Karpas-422 (cell line): ENCODE results near the gene WASHC2A. TPM values are rescaled to one million over a fixed set of nuclear protein-coding genes. Genes with fewer than 3 reads are reported as not detected.
"Not testable (repeated sequence)": the region's sequence is repeated elsewhere in the genome, so short reads cannot be mapped to it uniquely, and the experiment has no call there.

Source experiments
- DNase-seq: peaks from one replicate; pipeline ENCODE4 v3.0.0-alpha.2; 2015
- H2AFZ ChIP-seq: fragments of 200-600 bp; sonication (generic); 2 replicates; pipeline ENCODE4 v1.6.1; 2014; ENCODE audit warnings: antibody characterized with exemption, low read length, mixed read lengths
- H3K27ac ChIP-seq: fragments of 200-600 bp; sonication (generic); 2 replicates; pipeline ENCODE4 v1.5.1; 2014; ENCODE audit warnings: mild to moderate bottlenecking, low read length, moderate library complexity
- H3K27me3 ChIP-seq: fragments of 200-600 bp; sonication (generic); 2 replicates; pipeline ENCODE4 v1.6.1; 2014; ENCODE audit warnings: low read length, mixed read lengths
- H3K36me3 ChIP-seq: fragments of 200-600 bp; sonication (generic); 2 replicates; pipeline ENCODE4 v1.6.1; 2014; ENCODE audit warnings: low read length, mixed read lengths; ENCODE audit not compliant: insufficient read depth
- H3K4me1 ChIP-seq: fragments of 200-600 bp; sonication (generic); 2 replicates; pipeline ENCODE4 v1.6.1; 2014; ENCODE audit warnings: mild to moderate bottlenecking, low read length, mixed read lengths
- H3K4me2 ChIP-seq: fragments of 200-600 bp; sonication (generic); 2 replicates; pipeline ENCODE4 v1.6.1; 2014; ENCODE audit warnings: low read length, low read depth, mild to moderate bottlenecking; ENCODE audit not compliant: poor library complexity, severe bottlenecking
- H3K4me3 ChIP-seq: fragments of 200-600 bp; sonication (generic); 2 replicates; pipeline ENCODE4 v1.5.1; 2014; ENCODE audit warnings: mild to moderate bottlenecking, antibody characterized with exemption, low read length, mixed read lengths
- H3K79me2 ChIP-seq: fragments of 200-600 bp; sonication (generic); 2 replicates; pipeline ENCODE4 v1.6.1; 2014; ENCODE audit warnings: mild to moderate bottlenecking, low read length, mixed read lengths
- H3K9ac ChIP-seq: fragments of 200-600 bp; sonication (generic); 2 replicates; pipeline ENCODE4 v1.6.0; 2014; ENCODE audit warnings: low read length
- H3K9me2 ChIP-seq: fragments of 200-600 bp; sonication (generic), shearing (Covaris generic); replicated peaks from 2 replicates; pipeline ENCODE4 v1.6.0; 2014; ENCODE audit warnings: mild to moderate bottlenecking, low read length, moderate library complexity; ENCODE audit not compliant: insufficient read depth
- H3K9me3 ChIP-seq: fragments of 300-700, 200-600 bp; sonication (generic); 2 replicates; pipeline ENCODE4 v1.6.1; 2014; ENCODE audit warnings: low read length, mixed read lengths
- H4K20me1 ChIP-seq: fragments of 200-600 bp; sonication (generic); 2 replicates; pipeline ENCODE4 v1.6.1; 2014; ENCODE audit warnings: mild to moderate bottlenecking, antibody characterized with exemption, low read length, low read depth; ENCODE audit not compliant: insufficient read depth
- total RNA-seq: library from RNA; depleted of rRNA; stranded (reverse); fragments of >200 nt; shearing (Covaris generic); gene quantifications from 2 replicates; pipeline ENCODE4 v1.2.3, GENCODE V29; 2014; ENCODE audit warnings: low replicate concordance

The WASHC2A gene
- total RNA-seq, 1 experiment from 2014 or later, result 24.8 TPM

GRCh38 chr10:50112419-50113112 is 44.8 kb downstream of the WASHC2A start:
- not testable (repeated sequence) for DNase-seq, H4K20me1 ChIP-seq, H3K9ac ChIP-seq, H3K27me3 ChIP-seq, H3K27ac ChIP-seq, H3K4me1 ChIP-seq, H3K4me2 ChIP-seq, H3K4me3 ChIP-seq, H3K9me3 ChIP-seq, H3K9me2 ChIP-seq, H3K79me2 ChIP-seq, H3K36me3 ChIP-seq, H2AFZ ChIP-seq

- not testable (repeated sequence) for H3K4me3 ChIP-seq, H3K27me3 ChIP-seq, H3K36me3 ChIP-seq, H3K9ac ChIP-seq, H4K20me1 ChIP-seq, H3K9me3 ChIP-seq, H3K4me2 ChIP-seq, DNase-seq, H2AFZ ChIP-seq, H3K79me2 ChIP-seq, H3K9me2 ChIP-seq, H3K27ac ChIP-seq, H3K4me1 ChIP-seq
Observed at GRCh38 chr10:50126765-50127164, 59.0 kb downstream of the WASHC2A start.

- H3K9me3 ChIP-seq, H3K27me3 ChIP-seq, H3K9ac ChIP-seq, H3K4me3 ChIP-seq, H3K27ac ChIP-seq, H3K4me2 ChIP-seq, H4K20me1 ChIP-seq, H3K79me2 ChIP-seq, H3K9me2 ChIP-seq, H3K36me3 ChIP-seq, H2AFZ ChIP-seq: not testable (repeated sequence)
- DNase-seq, result peak; percentile 43
- peaks cover 14% of the 10 kb centered on the region for H3K4me1 ChIP-seq
Observed at GRCh38 chr10:50127770-50128292, 60.1 kb downstream of the WASHC2A start.

- H3K79me2 ChIP-seq, H3K27me3 ChIP-seq, H3K9me3 ChIP-seq, H3K36me3 ChIP-seq, H3K9ac ChIP-seq, H2AFZ ChIP-seq, H3K9me2 ChIP-seq, H4K20me1 ChIP-seq, H3K4me3 ChIP-seq, DNase-seq: not testable (repeated sequence)
- H3K27ac ChIP-seq, result 0 out of 2 replicates have a peak overlapping the region, but pooled peaks have one; percentile 17
- H3K4me2 ChIP-seq, result peak overlapping the region; percentile 25
- peaks cover 14% of the 10 kb centered on the region for H3K4me1 ChIP-seq
Observed at GRCh38 chr10:50131245-50131965, 63.7 kb downstream of the WASHC2A start.

GRCh38 chr10:50132322-50132721 is 64.6 kb downstream of the WASHC2A start:
- DNase-seq, H3K36me3 ChIP-seq, H3K9ac ChIP-seq, H3K27me3 ChIP-seq, H3K79me2 ChIP-seq, H3K9me3 ChIP-seq, H4K20me1 ChIP-seq, H3K9me2 ChIP-seq, H3K4me3 ChIP-seq, H2AFZ ChIP-seq: not testable (repeated sequence)
- Histone ChIP-seq H3K4me1 (peaks cover 14% of the 10 kb centered on the region), H3K4me2 (peak overlapping the region; percentile 25), H3K27ac (peak overlapping the region; percentile 17; the same call in 1 of the 2 replicates)

- H3K4me3 ChIP-seq, result not testable (repeated sequence)
Observed at GRCh38 chr10:50132841-50133240, 65.1 kb downstream of the WASHC2A start.

GRCh38 chr10:50143512-50144174 is 75.9 kb downstream of the WASHC2A start:
- H3K27me3 ChIP-seq, H3K36me3 ChIP-seq, H2AFZ ChIP-seq, DNase-seq, H3K9ac ChIP-seq, H3K4me1 ChIP-seq, H3K4me3 ChIP-seq, H4K20me1 ChIP-seq, H3K9me2 ChIP-seq, H3K9me3 ChIP-seq, H3K27ac ChIP-seq, H3K4me2 ChIP-seq, H3K79me2 ChIP-seq: not testable (repeated sequence)

More at GRCh38 chr10:50132841-50133240, 65.1 kb downstream of the WASHC2A start:
- DNase-seq, H3K4me2 ChIP-seq, H3K36me3 ChIP-seq, H3K9me3 ChIP-seq, H4K20me1 ChIP-seq, H3K9ac ChIP-seq, H3K9me2 ChIP-seq, H2AFZ ChIP-seq, H3K79me2 ChIP-seq, H3K27ac ChIP-seq, H3K27me3 ChIP-seq: not testable (repeated sequence)
- H3K4me1 ChIP-seq, result peaks cover 14% of the 10 kb centered on the region

- not testable (repeated sequence) for DNase-seq, H3K4me2 ChIP-seq, H3K27me3 ChIP-seq, H3K4me1 ChIP-seq, H3K79me2 ChIP-seq, H4K20me1 ChIP-seq, H3K36me3 ChIP-seq, H2AFZ ChIP-seq, H3K4me3 ChIP-seq, H3K9ac ChIP-seq, H3K27ac ChIP-seq, H3K9me3 ChIP-seq, H3K9me2 ChIP-seq
Observed at GRCh38 chr10:50145575-50145974, 77.8 kb downstream of the WASHC2A start.
